ENCODE results near the gene EFCAB7. TPM values are rescaled to one million over a fixed set of nuclear protein-coding genes. Genes with fewer than 3 reads are reported as not detected.

Gene EFCAB7
- total and polyA plus RNA-seq, 2 of the 8 experiments (the other 6 are each of a cell fraction or from before 2014, with no cell fraction given) = 1.1 to 3.1 TPM

DNA sequence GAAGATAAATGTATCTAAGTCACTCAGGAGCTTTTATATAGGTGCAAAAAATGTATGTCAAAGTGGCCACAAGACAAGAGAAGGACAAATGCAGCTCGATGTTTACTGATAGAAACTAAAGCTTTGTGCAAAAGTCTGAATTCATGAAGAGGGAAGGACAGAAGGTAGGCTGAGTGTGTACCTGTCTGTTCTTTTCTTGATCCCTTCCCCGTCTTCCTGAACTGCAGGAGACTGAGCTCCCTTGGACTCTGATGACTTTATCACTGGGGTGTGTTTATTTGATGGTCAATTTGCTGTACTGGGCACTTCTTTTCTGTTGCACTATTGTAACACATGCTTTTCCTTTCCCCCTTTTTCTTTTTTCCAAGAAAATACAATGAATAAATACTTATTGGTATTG, 25.7 kb upstream of the EFCAB7 start:
- Histone ChIP-seq H2BK5ac (ENCODE audit: low read depth, low read length) (no peak overlapping the region), H4K5ac (ENCODE audit: insufficient read length, low read depth, low read length) (no peak overlapping the region), H2BK12ac (ENCODE audit: low read depth, low read length) (no peak overlapping the region), H3K9ac (replicated peaks in 1 of 4; ENCODE audit: extremely low read depth in 1 of 4, low read depth in 3 of 4, low read length in 3 of 4) (no peak overlapping the region), H3K36me3 (ENCODE audit: control insufficient read depth in 2 of 4, insufficient read depth in 4 of 4, low read length in 3 of 4) (no peaks in the 10 kb centered on the region; a peak in 1 of 8 replicates), H2BK15ac (ENCODE audit: low read length) (no peak overlapping the region), H3K4ac (replicated peaks; ENCODE audit: insufficient read length, low read depth, low read length) (no peak overlapping the region), H3K79me1 (ENCODE audit: low read depth, low read length) (no peaks in the 10 kb centered on the region), H3K4me3 (ENCODE audit: extremely low read depth in 1 of 4, insufficient read depth in 2 of 4, low read depth in 3 of 4, low read length in 4 of 4) (no peak overlapping the region), H3K23ac (ENCODE audit: insufficient read length) (no peak overlapping the region), H3K56ac (replicated peaks; ENCODE audit: insufficient read length, low read depth, low read length) (no peak overlapping the region), H4K8ac (ENCODE audit: extremely low read depth, insufficient read depth, low read length) (no peak overlapping the region), H3K18ac (ENCODE audit: extremely low read depth, low read length) (no peak overlapping the region), H3K27me3 (replicated peaks in 1 of 4; ENCODE audit: control insufficient read depth in 3 of 4, extremely low read depth in 1 of 4, insufficient read depth in 3 of 4, low read length in 3 of 4) (no peaks in the 10 kb centered on the region), H3K23me2 (ENCODE audit: low read depth, low read length) (no peaks in the 10 kb centered on the region), H3K4me2 (ENCODE audit: insufficient read depth in 1 of 2, low read depth in 2 of 2, low read length in 2 of 2) (no peak overlapping the region), H4K20me1 (replicated peaks in 1 of 2; ENCODE audit: control insufficient read depth in 1 of 2, insufficient read depth in 2 of 2, low read length in 2 of 2) (no peaks in the 10 kb centered on the region), H3K9me3 (ENCODE audit: insufficient read depth in 2 of 2, low read depth in 1 of 2, low read length in 1 of 2) (no peaks in the 10 kb centered on the region), H3K14ac (ENCODE audit: insufficient read length) (no peak overlapping the region), H4K91ac (replicated peaks; ENCODE audit: insufficient read length, low read length) (no peak overlapping the region), H2BK120ac (replicated peaks; ENCODE audit: low read depth, low read length) (no peak overlapping the region), H2AK5ac (ENCODE audit: low read depth, low read length) (no peak overlapping the region), H2AFZ (ENCODE audit: low read length) (no peak overlapping the region), H3K79me2 (ENCODE audit: control insufficient read depth in 1 of 2, insufficient read depth in 2 of 2, low read length in 2 of 2) (no peaks in the 10 kb centered on the region), H3K4me1 (replicated peaks in 1 of 4; ENCODE audit: control insufficient read depth in 3 of 4, insufficient read depth in 4 of 4, low read length in 3 of 4) (no peaks in the 10 kb centered on the region), H2BK20ac (ENCODE audit: low read length) (no peak overlapping the region), H3K27ac (ENCODE audit: low read depth, low read length) (no peak overlapping the region)
- no peak for FAIRE-seq
- DNase-seq (ENCODE audit: low read depth in 1 of 2, low spot score in 2 of 2) = no peak
- no peak for TF ChIP-seq GTF2F1 (IDR thresholded peaks at IDR 0.05; ENCODE audit: borderline replicate concordance, low read depth, low read length)
- no peak for TF ChIP-seq CHD2 (IDR thresholded peaks at IDR 0.05; ENCODE audit: low read length)
- ChIA-PET CTCF (ENCODE audit: partially characterized antibody) (interaction anchor here (0.9 to 1.4 kb wide), 3 partner anchors 30 to 60 kb away, joined by 3 to 4 read pairs (median 3); no protein-coding TSS in a partner anchor), POLR2A (ENCODE audit: partially characterized antibody) (no interaction called here)
- WGBS, 2 experiments (ENCODE audit: extremely low coverage in 1 of 2, insufficient coverage in 1 of 2, insufficient read length in 1 of 2, insufficient replicate concordance in 2 of 2, low coverage in 1 of 2, low lambda C conversion rate in 2 of 2, missing lambda C conversion rate in 1 of 2) = 88% methylated on average over 2 of the region's 2 CpGs; no CpG with 5 or more reads in 1 of the 2 experiments

Data from H1 (cell line).